NCI-H1436 treated with DMSO at 0.1 percent for 48 hours (cell line): ENCODE results near the gene NHSL1.
A peak's percentile ranks its signal among the peaks of the same experiment; 100 is the strongest.
"Not testable (repeated sequence)": the region's sequence is repeated elsewhere in the genome, so short reads cannot be mapped to it uniquely, and the experiment has no call there.

Source experiments
- DNase-seq: peaks from one replicate; lab custom pipeline; 2025; lab: John Stamatoyannopoulos, UW

The NHSL1 gene

DNA sequence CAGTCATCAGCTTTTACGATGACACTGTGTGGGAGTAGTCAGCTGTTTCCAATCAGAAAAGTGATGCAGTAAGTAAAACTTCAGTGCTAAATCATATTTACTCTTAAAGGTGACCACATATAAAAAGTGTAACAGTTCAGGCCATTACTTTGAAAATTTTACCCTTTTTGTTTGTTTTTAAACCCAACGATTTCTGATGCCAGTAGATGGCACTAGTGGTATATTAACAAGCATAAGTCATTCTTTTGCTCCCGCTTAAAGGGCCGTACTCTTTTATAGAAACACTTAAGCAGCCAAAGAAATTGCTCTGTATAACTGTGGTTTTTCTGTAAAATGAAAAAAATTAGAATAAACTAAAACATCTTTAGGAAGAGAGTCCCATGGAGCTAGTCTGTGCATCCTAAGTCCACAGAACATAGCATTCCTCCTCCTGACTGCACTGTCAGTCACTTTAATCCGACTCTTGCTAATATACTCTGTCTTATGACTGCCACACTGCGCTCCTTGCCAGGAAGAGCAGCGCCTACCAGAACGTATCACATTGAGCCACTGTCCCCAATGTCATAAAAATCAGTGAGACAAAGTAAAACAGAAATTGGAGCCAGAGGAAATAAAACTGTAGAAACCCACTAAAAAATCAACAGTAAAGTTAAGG is 70.2 kb downstream of the NHSL1 start:
- DNase-seq, result peak; percentile 11

GRCh38 chr6:138427701-138428100 is 71.6 kb downstream of the NHSL1 start:
- DNase-seq, result no peak

- no peak for DNase-seq
These were observed 72.7 kb downstream of the NHSL1 start for GRCh38 chr6:138426500-138427123.

DNA sequence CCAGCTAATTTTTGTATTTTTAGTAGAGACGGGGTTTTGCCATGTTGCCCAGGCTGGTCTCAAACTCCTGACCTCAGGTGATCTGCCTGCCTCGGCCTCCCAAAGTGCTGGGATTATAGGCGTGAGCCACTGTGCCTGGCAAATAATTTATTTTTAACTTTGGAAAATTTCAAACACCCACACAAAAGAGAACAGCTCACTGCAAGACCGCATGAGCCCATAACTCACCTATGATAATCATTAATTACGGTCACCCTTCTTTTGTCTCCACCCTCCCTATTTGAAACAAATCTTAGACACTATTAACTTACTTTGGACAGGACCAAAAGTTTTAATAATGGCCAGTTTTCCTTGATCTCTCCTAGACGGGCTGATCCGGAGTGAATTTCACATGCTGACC is 74.0 kb downstream of the NHSL1 start:
- DNase-seq, result not testable (repeated sequence)

DNA sequence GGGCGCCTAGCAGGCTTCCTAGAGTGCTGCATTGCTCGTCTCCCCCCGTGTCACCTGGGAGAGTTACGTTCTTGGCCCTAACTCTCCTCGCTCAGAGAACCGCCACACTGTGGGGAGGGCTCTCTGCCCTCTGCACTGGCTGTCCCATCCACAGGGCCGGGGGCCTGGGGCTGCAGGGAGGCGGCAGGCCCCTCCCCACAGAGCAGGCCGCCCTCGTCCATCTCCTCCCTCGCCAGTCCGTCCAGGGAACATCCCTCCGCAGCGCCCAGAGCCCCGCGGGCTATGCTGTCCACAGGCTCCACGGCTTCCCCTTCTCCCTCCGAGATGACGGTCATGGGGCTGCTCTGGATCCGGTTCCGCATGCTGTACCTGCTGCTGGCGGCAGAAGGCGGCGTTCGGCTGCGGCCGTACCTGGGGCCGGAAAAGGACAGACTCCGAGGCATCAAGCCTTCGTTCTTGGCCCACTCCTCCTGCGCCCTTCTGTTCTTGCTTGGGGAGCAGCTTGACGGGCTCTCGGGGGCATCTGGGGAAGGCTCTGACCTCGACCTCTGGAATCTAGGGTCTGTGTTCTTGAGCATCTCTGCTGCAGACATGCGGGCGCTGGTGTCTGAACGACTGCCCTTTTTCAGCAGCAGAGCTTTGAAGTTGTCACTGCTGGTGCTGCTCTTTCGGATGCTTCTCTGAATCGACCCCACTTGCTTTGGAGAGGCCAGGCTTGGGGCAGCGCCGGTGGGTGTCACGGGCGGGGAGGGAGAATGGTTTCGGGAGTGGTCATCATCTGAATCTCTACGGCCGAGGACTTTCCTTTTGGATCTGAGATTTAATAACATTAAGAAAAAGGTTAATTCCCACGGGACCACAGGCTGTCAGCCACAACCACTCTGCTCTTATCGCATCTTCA is 75.0 kb downstream of the NHSL1 start:
- no peak for DNase-seq

GRCh38 chr6:138422861-138423260 is 76.4 kb downstream of the NHSL1 start:
- no peak for DNase-seq

GRCh38 chr6:138421608-138422007 is 77.7 kb downstream of the NHSL1 start:
- no peak for DNase-seq

- DNase-seq, result no peak
These were observed 78.2 kb downstream of the NHSL1 start for GRCh38 chr6:138421089-138421488.

GRCh38 chr6:138420356-138420755 is 78.9 kb downstream of the NHSL1 start:
- DNase-seq, result no peak

DNA sequence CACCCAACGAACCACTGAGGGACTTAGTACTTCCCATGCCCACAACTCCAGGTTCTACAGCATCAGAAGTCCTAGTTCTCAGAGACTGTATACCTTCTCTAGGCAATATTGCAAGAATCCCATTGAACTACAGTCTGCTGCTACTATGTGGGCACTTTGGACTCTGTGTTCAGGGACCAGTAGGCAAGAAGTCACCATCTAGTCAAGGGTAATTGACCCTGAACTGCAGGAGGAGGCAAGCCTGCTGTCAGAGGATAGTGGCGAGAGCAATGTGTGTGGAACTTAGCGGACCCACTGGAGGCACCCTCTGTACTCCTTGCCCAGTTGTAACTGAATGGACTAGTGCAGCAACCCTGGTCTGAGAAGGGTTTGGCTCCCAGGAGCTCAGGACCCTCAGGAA is 79.5 kb downstream of the NHSL1 start:
- no peak for DNase-seq

DNA sequence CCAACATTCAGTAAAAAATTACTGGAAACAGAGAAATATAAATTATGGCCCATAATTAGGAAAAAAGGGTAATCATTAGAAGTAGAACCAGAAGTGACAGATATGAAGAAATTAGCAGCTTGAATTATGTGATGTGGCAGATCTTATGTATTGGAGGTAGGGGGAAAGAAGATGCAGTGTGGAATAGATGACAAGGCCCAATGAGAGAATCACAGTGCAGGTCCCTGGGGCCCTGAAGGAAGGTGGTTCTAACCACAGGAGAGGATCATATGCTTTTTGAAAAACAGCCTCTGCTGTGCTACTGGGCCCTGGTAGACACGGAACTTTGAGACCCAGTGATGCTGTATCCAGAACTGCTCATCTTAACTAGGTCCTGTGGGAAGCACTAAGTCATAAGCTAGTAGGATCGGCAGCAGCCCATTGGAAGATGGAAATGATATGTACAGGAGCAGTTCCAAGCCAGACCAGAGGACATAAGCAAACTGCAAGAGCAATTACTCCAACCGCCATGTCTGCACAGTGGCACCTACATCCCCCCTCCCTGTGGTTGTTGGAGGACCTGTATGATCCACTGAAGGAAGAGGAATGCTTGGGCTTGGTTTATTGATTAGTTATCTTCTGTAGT is 81.1 kb downstream of the NHSL1 start:
- DNase-seq, result no peak

DNA sequence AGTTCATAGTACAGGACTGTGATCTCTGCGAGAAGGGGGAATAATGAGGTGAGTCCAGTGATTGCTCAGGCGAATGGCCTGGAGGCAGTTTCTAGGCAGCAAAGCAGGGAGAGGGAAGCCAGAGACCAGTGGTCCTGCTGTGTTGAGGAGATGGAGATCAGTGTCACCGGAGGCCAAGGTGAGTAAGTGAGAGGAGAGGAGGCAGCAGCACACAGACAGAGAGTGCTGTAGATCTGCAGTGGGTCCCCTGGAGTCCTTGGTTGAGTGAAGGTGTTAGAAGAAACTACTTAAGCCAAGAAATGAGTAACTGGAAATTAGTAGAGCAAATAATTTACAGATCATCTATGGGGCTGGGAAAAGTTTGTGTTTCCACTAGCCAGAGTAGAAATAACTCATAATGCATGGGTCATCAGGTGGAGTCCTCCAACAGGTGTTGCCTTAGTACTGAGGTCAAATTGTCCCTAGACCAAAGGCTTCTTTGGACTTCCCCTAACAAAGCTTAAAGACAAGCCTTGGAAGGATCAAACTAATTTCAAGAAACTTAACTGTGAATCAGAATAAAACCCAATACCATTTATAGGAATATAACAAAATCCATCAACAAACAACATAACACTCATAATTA is 81.7 kb downstream of the NHSL1 start:
- DNase-seq, result no peak

- DNase-seq, result no peak
These were observed 83.1 kb downstream of the NHSL1 start for GRCh38 chr6:138416206-138416605.

- DNase-seq, result no peak
These were observed 84.2 kb downstream of the NHSL1 start for GRCh38 chr6:138415125-138415524.

- no peak for DNase-seq
These were observed 88.1 kb downstream of the NHSL1 start for GRCh38 chr6:138410972-138411880.

- DNase-seq, result no peak
These were observed 89.1 kb downstream of the NHSL1 start for GRCh38 chr6:138410048-138410735.

DNA sequence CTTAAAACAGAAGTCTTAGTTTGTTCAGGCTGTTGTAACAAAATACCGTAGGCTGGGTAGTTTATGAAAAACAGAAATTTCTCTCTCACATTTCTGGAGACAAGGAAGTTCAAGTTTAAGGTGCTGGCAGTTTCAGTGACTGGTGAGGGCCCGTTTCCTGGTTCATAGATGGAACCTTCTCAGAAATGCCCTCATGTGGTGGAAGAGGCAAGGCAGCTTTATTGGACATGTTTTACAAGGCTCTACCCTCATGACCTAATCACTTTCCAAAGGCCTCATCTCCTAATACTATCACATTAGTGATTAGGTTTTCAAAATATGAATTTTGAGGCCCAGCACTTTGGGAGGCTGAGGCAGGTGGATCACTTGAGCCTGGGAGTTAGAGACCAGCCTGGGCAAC is 92.9 kb downstream of the NHSL1 start:
- no peak for DNase-seq

DNA sequence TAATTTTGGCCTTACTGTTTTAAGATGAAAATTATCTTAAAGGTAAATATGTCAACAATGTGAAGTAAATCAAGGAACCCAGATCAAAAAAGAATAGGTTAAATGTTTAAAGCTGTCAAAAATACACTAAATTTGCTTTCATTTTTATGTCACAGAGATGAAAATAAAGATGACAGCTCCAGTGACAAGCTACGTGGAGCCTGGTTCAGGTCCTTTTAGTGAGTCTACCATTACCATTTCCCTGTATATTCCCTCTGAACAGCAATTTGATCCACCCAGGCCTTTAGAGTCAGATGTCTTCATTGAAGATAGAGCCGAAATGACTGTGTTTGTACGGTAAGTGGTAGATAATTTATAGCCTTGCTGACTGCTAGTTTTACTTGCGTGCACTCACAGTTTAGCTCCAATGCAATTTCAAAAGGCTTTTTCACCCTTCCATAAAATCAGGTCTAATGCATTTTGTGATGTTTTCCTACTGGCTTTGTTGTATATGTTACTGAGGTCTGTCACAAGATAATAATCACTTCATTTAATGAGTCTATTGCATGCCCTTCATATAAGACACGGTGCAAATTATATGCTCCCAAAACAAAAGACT is 93.4 kb downstream of the NHSL1 start:
- DNase-seq, result peak; percentile 77

- DNase-seq, result no peak
These were observed 94.5 kb downstream of the NHSL1 start for GRCh38 chr6:138404666-138405337.
